ENCODE data around the gene ILKAP. TPM values are rescaled to one million over a fixed set of nuclear protein-coding genes. Genes with fewer than 3 reads are reported as not detected.

Gene ILKAP
- total and polyA plus RNA-seq, 3 experiments from 2014 or later: 39.7 to 66.2 (median 61.9) TPM

- POLR2A ChIA-PET: no interaction called here
- no peaks in the 10 kb centered on the region for H3K36me3 ChIP-seq (ENCODE audit: insufficient read depth, low read length)
- Mint-ChIP-seq H3K27me3 (peaks cover 9 to 18% of the 10 kb centered on the region in 2 donors), H3K4me1 (peaks cover 7 to 22% (median 9%) of the 10 kb centered on the region in 3 donors), H3K4me3 (peak overlapping the region; percentile 34 to 77 (median 71)), H3K9me3 (no peaks in the 10 kb centered on the region), H3K27ac (no peak overlapping the region), H3K36me3 (no peaks in the 10 kb centered on the region)
- H3K9me3 ChIP-seq (ENCODE audit: low read length): no peaks in the 10 kb centered on the region
- peak in 1 of 5 donors; percentile 43 for DNase-seq
- H3K4me1 ChIP-seq (ENCODE audit: insufficient read depth, low read length): peaks cover 9% of the 10 kb centered on the region
- CTCF ChIA-PET: no interaction called here
- no peaks in the 10 kb centered on the region for H3K27me3 ChIP-seq (ENCODE audit: insufficient read depth, low read length, poor library complexity, severe bottlenecking)
- H3K27ac ChIP-seq (ENCODE audit: low read depth, low read length): no peak overlapping the region
- no peak overlapping the region for H3K4me3 ChIP-seq (ENCODE audit: low read length)
Measured at GRCh38 chr2:238159661-238160205, 43.8 kb downstream of the ILKAP start.

GRCh38 chr2:238159071-238159539 is 44.4 kb downstream of the ILKAP start:
- Histone ChIP-seq H3K4me1 (ENCODE audit: insufficient read depth, low read length) (peaks cover 9% of the 10 kb centered on the region), H3K27ac (ENCODE audit: low read depth, low read length) (no peak overlapping the region), H3K27me3 (ENCODE audit: insufficient read depth, low read length, poor library complexity, severe bottlenecking) (no peaks in the 10 kb centered on the region), H3K4me3 (ENCODE audit: low read length) (no peak overlapping the region), H3K36me3 (ENCODE audit: insufficient read depth, low read length) (no peaks in the 10 kb centered on the region), H3K9me3 (ENCODE audit: low read length) (no peaks in the 10 kb centered on the region)
- ChIA-PET CTCF (interaction anchor here (0.6 kb wide), 1 partner anchor 96 kb away, joined by 3 read pairs; no protein-coding TSS in a partner anchor), POLR2A (no interaction called here)
- Mint-ChIP-seq H3K27me3 (peaks cover 7 to 18% of the 10 kb centered on the region in 2 donors), H3K9me3 (peaks cover 0 to under 1% (median 0%) of the 10 kb centered on the region in 5 donors), H3K4me3 (peak overlapping the region; percentile 34 to 77 (median 71)), H3K27ac (no peak overlapping the region), H3K4me1 (peaks cover 7 to 19% (median 9%) of the 10 kb centered on the region in 3 donors), H3K36me3 (no peaks in the 10 kb centered on the region)
- peak in 2 of 5 donors; percentile 21 to 43 for DNase-seq

- Mint-ChIP-seq H3K27me3 (peaks cover 7 to 18% of the 10 kb centered on the region in 2 donors), H3K4me1 (peaks cover 7 to 19% (median 9%) of the 10 kb centered on the region in 3 donors), H3K4me3 (peak within 1 kb of the TSS; percentile 34 to 77 (median 71)), H3K9me3 (peaks cover 0 to 2% (median 0%) of the 10 kb centered on the region in 5 donors), H3K27ac (no peak within 1 kb of the TSS), H3K36me3 (no peaks in the 10 kb centered on the region)
- Histone ChIP-seq H3K4me3 (ENCODE audit: low read length) (no peak within 1 kb of the TSS), H3K36me3 (ENCODE audit: insufficient read depth, low read length) (no peaks in the 10 kb centered on the region), H3K27me3 (ENCODE audit: insufficient read depth, low read length, poor library complexity, severe bottlenecking) (no peaks in the 10 kb centered on the region), H3K27ac (ENCODE audit: low read depth, low read length) (no peak within 1 kb of the TSS), H3K9me3 (ENCODE audit: low read length) (no peaks in the 10 kb centered on the region), H3K4me1 (ENCODE audit: insufficient read depth, low read length) (peaks cover 9% of the 10 kb centered on the region)
- CTCF ChIA-PET: no interaction called here
- POLR2A ChIA-PET: no interaction called here
- DNase-seq: peak in 3 of 5 donors; percentile 20 to 47 (median 27)
Measured at GRCh38 chr2:238158509-238159070, 44.9 kb downstream of the ILKAP start, which contains the start of gene ERFE. TSS of gene ERFE (plus strand) at chr2:238158970. CDS start at chr2:238159008, 38 bp downstream.

- H3K4me1 ChIP-seq (ENCODE audit: insufficient read depth, low read length): peaks cover 9% of the 10 kb centered on the region
- Mint-ChIP-seq H3K27ac (no peak overlapping the region), H3K9me3 (peaks cover 0 to 2% (median 0%) of the 10 kb centered on the region in 5 donors), H3K36me3 (no peaks in the 10 kb centered on the region), H3K27me3 (peaks cover 7 to 18% of the 10 kb centered on the region in 2 donors), H3K4me1 (peaks cover 7 to 17% (median 9%) of the 10 kb centered on the region in 3 donors), H3K4me3 (peak overlapping the region in 1 of 7 donors; percentile 68)
- CTCF ChIA-PET: no interaction called here
- H3K4me3 ChIP-seq (ENCODE audit: low read length): no peak overlapping the region
- H3K27ac ChIP-seq (ENCODE audit: low read depth, low read length): no peak overlapping the region
- no peaks in the 10 kb centered on the region for H3K27me3 ChIP-seq (ENCODE audit: insufficient read depth, low read length, poor library complexity, severe bottlenecking)
- POLR2A ChIA-PET: no interaction called here
- DNase-seq: peak in 1 of 5 donors; percentile 43
- H3K9me3 ChIP-seq (ENCODE audit: low read length): no peaks in the 10 kb centered on the region
- no peaks in the 10 kb centered on the region for H3K36me3 ChIP-seq (ENCODE audit: insufficient read depth, low read length)
Measured at GRCh38 chr2:238158018-238158508, 45.4 kb downstream of the ILKAP start.

- H3K27me3 Mint-ChIP-seq: peaks cover 7 to 18% of the 10 kb centered on the region in 2 donors
- Histone ChIP-seq H3K9me3 (ENCODE audit: low read length) (no peaks in the 10 kb centered on the region), H3K27ac (ENCODE audit: low read depth, low read length) (no peak overlapping the region), H3K4me3 (ENCODE audit: low read length) (no peak overlapping the region), H3K27me3 (ENCODE audit: insufficient read depth, low read length, poor library complexity, severe bottlenecking) (no peaks in the 10 kb centered on the region), H3K4me1 (ENCODE audit: insufficient read depth, low read length) (peaks cover 9% of the 10 kb centered on the region), H3K36me3 (ENCODE audit: insufficient read depth, low read length) (no peaks in the 10 kb centered on the region)
- peaks cover 0 to 2% (median 0%) of the 10 kb centered on the region in 5 donors for H3K9me3 Mint-ChIP-seq
- H3K27ac Mint-ChIP-seq: no peak overlapping the region
- no peaks in the 10 kb centered on the region for H3K36me3 Mint-ChIP-seq
- peak overlapping the region in 2 of 7 donors; percentile 8 to 68 for H3K4me3 Mint-ChIP-seq
- CTCF ChIA-PET: no interaction called here
- POLR2A ChIA-PET: no interaction called here
- peak in 1 of 5 donors; percentile 36 for DNase-seq
- H3K4me1 Mint-ChIP-seq: peaks cover 7 to 16% (median 9%) of the 10 kb centered on the region in 3 donors
Measured at GRCh38 chr2:238157506-238158017, 45.9 kb downstream of the ILKAP start.

GRCh38 chr2:238155761-238156694 is 47.5 kb downstream of the ILKAP start:
- Mint-ChIP-seq H3K9me3 (peaks cover 0 to 2% (median 0%) of the 10 kb centered on the region in 5 donors), H3K4me3 (no peak overlapping the region)
- CTCF ChIA-PET: interaction anchor here (1.0 kb wide), 1 partner anchor 107 kb away, joined by 4 read pairs; no protein-coding TSS in a partner anchor

GRCh38 chr2:238155051-238155760 is 48.3 kb downstream of the ILKAP start:
- peaks cover 7 to 11% of the 10 kb centered on the region in 2 donors for H3K27me3 Mint-ChIP-seq
- H3K4me1 Mint-ChIP-seq: peaks cover 5 to 10% (median 7%) of the 10 kb centered on the region in 3 donors
- no peak for DNase-seq
- Histone ChIP-seq H3K4me1 (ENCODE audit: insufficient read depth, low read length) (peaks cover 9% of the 10 kb centered on the region), H3K27me3 (ENCODE audit: insufficient read depth, low read length, poor library complexity, severe bottlenecking) (no peaks in the 10 kb centered on the region), H3K4me3 (ENCODE audit: low read length) (no peak overlapping the region), H3K36me3 (ENCODE audit: insufficient read depth, low read length) (no peaks in the 10 kb centered on the region), H3K9me3 (ENCODE audit: low read length) (no peaks in the 10 kb centered on the region), H3K27ac (ENCODE audit: low read depth, low read length) (no peak overlapping the region)
- ChIA-PET CTCF (interaction anchor here (1.0 kb wide), 1 partner anchor 108 kb away, joined by 4 read pairs; no protein-coding TSS in a partner anchor), POLR2A (no interaction called here)
- no peaks in the 10 kb centered on the region for H3K36me3 Mint-ChIP-seq
- no peak overlapping the region for H3K4me3 Mint-ChIP-seq
- H3K9me3 Mint-ChIP-seq: peaks cover 0 to 2% (median 0%) of the 10 kb centered on the region in 5 donors
- no peak overlapping the region for H3K27ac Mint-ChIP-seq

More at GRCh38 chr2:238155761-238156694, 47.5 kb downstream of the ILKAP start:
- peaks cover 7 to 16% (median 9%) of the 10 kb centered on the region in 3 donors for H3K4me1 Mint-ChIP-seq
- POLR2A ChIA-PET: no interaction called here
- no peak overlapping the region for H3K27ac Mint-ChIP-seq
- H3K36me3 Mint-ChIP-seq: no peaks in the 10 kb centered on the region
- Histone ChIP-seq H3K36me3 (ENCODE audit: insufficient read depth, low read length) (no peaks in the 10 kb centered on the region), H3K9me3 (ENCODE audit: low read length) (no peaks in the 10 kb centered on the region), H3K4me3 (ENCODE audit: low read length) (no peak overlapping the region), H3K4me1 (ENCODE audit: insufficient read depth, low read length) (peaks cover 9% of the 10 kb centered on the region), H3K27me3 (ENCODE audit: insufficient read depth, low read length, poor library complexity, severe bottlenecking) (no peaks in the 10 kb centered on the region), H3K27ac (ENCODE audit: low read depth, low read length) (no peak overlapping the region)
- peaks cover 7 to 18% of the 10 kb centered on the region in 2 donors for H3K27me3 Mint-ChIP-seq
- no peak for DNase-seq
